T-cell (primary cell): Measurements from ENCODE around the gene RSPH10B2. TPM values are rescaled to one million over a fixed set of nuclear protein-coding genes. Genes with fewer than 3 reads are reported as not detected.
"Not testable (repeated sequence)": the region's sequence is repeated elsewhere in the genome, so short reads cannot be mapped to it uniquely, and the experiment has no call there.

Source experiments
- ATAC-seq, 4 experiments: fragments of 200-7000 bp in 3 of 4; fragments of 150-1000 bp in 1 of 4; cut with Tn5 transposase; replicated peaks in 1 of 4; 1 replicate in 3 of 4; 2 replicates in 1 of 4; pipeline ENCODE4 v1.10.0; 2021; ENCODE audit warnings: moderate library complexity in 3 of 4, mild to moderate bottlenecking in 2 of 4, moderate number of reproducible peaks in 1 of 4
- CTCF ChIA-PET, 2 donors: fragments of 300-600 bp; sonication (Branson Sonifier 250); formaldehyde crosslinking; loops; one replicate each; lab custom pipeline; 2022; ENCODE audit warnings: antibody characterized with exemption in 2 of 2; lab: Charles Lee
- POLR2A ChIA-PET, 2 donors: fragments of 300-600 bp; sonication (Branson Sonifier 250); formaldehyde crosslinking; loops; one replicate each; lab custom pipeline; 2022; ENCODE audit warnings: antibody characterized with exemption in 2 of 2; lab: Charles Lee
- DNase-seq, 35 experiments: peaks; one replicate each; pipeline versions ENCODE4 v3.0.0 to v3.0.0-alpha.2; 2013 to 2023
- H3K27ac ChIP-seq: one replicate; pipeline ENCODE4 v1.5.1; 2013; ENCODE audit warnings: low read length
- H3K27me3 ChIP-seq, 2 experiments: replicated peaks in 1 of 2; 1 replicate in 1 of 2; 2 replicates in 1 of 2; pipeline versions ENCODE4 v1.6.1 to v1.7.0; 2013; ENCODE audit warnings: low read length in 1 of 2, mixed read lengths in 1 of 2; ENCODE audit not compliant: control insufficient read depth in 2 of 2, insufficient read depth in 2 of 2; ENCODE audit errors: extremely low read depth in 1 of 2
- H3K36me3 ChIP-seq, 2 donors: 1 replicate in 1 of 2; 2 replicates in 1 of 2; pipeline versions ENCODE4 v1.6.1 to v1.7.0; 2013; ENCODE audit warnings: low read length in 1 of 2; ENCODE audit not compliant: control insufficient read depth in 2 of 2, insufficient read depth in 1 of 2; ENCODE audit errors: extremely low read depth in 1 of 2
- H3K4me1 ChIP-seq, 2 experiments: 1 replicate in 1 of 2; 2 replicates in 1 of 2; pipeline versions ENCODE4 v1.6.1 to v1.7.0; 2013; ENCODE audit warnings: low read length in 2 of 2, mixed read lengths in 1 of 2; ENCODE audit not compliant: insufficient read depth in 2 of 2, control insufficient read depth in 1 of 2; ENCODE audit errors: extremely low read depth in 1 of 2
- H3K4me3 ChIP-seq, 2 donors: 1 replicate in 1 of 2; 2 replicates in 1 of 2; pipeline versions ENCODE4 v1.5.1 to v1.7.0; 2013; ENCODE audit warnings: mild to moderate bottlenecking in 2 of 2, low read length in 1 of 2, moderate library complexity in 1 of 2; ENCODE audit not compliant: control insufficient read depth in 1 of 2; ENCODE audit errors: extremely low read depth in 1 of 2
- H3K9me3 ChIP-seq: 2 replicates; pipeline ENCODE4 v1.7.0; 2013
- H3K27ac Mint-ChIP-seq, 2 donors: one replicate each; pipeline ENCODE4 v1.8.0; 2020 to 2021; ENCODE audit warnings: mild to moderate bottlenecking in 2 of 2, mixed read lengths in 2 of 2
- H3K27me3 Mint-ChIP-seq, 2 donors: one replicate each; pipeline ENCODE4 v1.8.0; 2021 to 2022; ENCODE audit warnings: mixed read lengths in 2 of 2
- H3K36me3 Mint-ChIP-seq: one replicate; pipeline ENCODE4 v1.8.0; 2021; ENCODE audit warnings: mixed read lengths
- H3K4me1 Mint-ChIP-seq, 3 donors: one replicate each; pipeline ENCODE4 v1.8.0; 2020 to 2022; ENCODE audit warnings: mixed read lengths in 3 of 3, mild to moderate bottlenecking in 1 of 3
- H3K4me3 Mint-ChIP-seq, 3 donors: one replicate each; pipeline ENCODE4 v1.8.0; 2020 to 2022; ENCODE audit warnings: mild to moderate bottlenecking in 3 of 3, mixed read lengths in 3 of 3, moderate library complexity in 3 of 3
- H3K9me3 Mint-ChIP-seq, 3 donors: one replicate each; pipeline ENCODE4 v1.8.0; 2020 to 2022; ENCODE audit warnings: mixed read lengths in 3 of 3
- WGBS: methylation state at CpG from one replicate; pipeline ENCODE4 v1.1.5; 2013; ENCODE audit warnings: missing lambda C conversion rate; ENCODE audit not compliant: insufficient coverage; 5-methylcytosine and 5-hydroxymethylcytosine counted together
- total RNA-seq, 35 experiments: library from RNA in 6 of 35; stranded (reverse) in 6 of 35; fragments of 120-200 nt in 1 of 35; gene quantifications; one replicate each; pipeline versions ENCODE4 v1.2.1 to v1.2.4 and lab custom pipeline; 2013 to 2026

The RSPH10B2 gene
- total RNA-seq, 5 donors from 2014 or later (not counting 1 experiment from before 2014, with no cell fraction given): 0.09 to 1.0 (median 0.44) TPM; not detected in 2

DNA sequence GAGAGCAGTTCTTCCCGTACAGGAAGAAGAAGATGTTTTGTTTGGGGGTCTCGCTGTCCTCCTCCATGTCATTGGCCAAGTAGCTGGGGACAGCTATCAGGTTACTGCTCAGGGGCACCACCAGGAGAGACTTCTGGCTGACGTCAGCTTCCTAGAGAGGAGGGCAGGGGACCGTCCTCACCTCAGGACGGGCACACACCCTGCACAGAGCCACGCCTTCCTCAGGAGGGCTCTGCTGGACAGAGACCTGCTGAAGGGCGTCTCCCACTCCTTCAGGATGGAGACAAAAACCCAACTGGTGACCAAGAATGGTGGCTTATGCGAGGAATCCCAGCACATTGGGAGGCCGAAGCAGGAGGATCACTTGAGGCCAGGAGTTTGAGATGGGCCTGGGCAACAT, 38.0 kb upstream of the RSPH10B2 start:
- H3K4me1 Mint-ChIP-seq, H3K27ac Mint-ChIP-seq, H3K36me3 Mint-ChIP-seq, ATAC-seq, H3K27ac ChIP-seq, DNase-seq, H3K9me3 Mint-ChIP-seq, H3K9me3 ChIP-seq, H3K4me3 ChIP-seq, CTCF ChIA-PET, H3K4me1 ChIP-seq, H3K36me3 ChIP-seq, POLR2A ChIA-PET, H3K4me3 Mint-ChIP-seq: not testable (repeated sequence)
- peaks cover 22 to 26% of the 10 kb centered on the region in 2 donors for H3K27me3 Mint-ChIP-seq
- WGBS: 91% methylated on average over 2 of the region's 9 CpGs
- H3K27me3 ChIP-seq: peaks cover 0 to 36% of the 10 kb centered on the region in 2 experiments

DNA sequence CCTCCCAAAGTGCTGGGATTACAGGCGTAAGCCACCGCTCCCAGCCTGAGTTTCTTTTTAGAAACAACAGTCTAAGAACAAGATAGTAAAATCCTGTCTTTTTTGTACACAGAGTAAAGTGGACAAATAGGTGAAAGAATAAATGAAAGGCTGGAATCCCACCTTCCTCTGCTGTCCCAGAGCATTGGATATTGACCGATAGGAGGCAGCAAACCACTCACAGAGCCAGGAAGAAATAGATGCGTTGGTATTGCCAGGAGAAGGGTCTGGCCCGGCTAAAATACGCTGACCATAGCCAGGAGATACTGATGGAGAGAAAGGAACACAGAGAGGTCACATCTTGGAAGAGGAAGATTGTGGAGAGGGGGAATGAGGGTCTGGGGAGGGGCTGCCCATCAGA, 35.8 kb upstream of the RSPH10B2 start:
- POLR2A ChIA-PET: no interaction called here
- WGBS: 60% methylated on average over 4 of the region's 6 CpGs
- H3K27me3 Mint-ChIP-seq: peaks cover 22 to 38% of the 10 kb centered on the region in 2 donors

DNA sequence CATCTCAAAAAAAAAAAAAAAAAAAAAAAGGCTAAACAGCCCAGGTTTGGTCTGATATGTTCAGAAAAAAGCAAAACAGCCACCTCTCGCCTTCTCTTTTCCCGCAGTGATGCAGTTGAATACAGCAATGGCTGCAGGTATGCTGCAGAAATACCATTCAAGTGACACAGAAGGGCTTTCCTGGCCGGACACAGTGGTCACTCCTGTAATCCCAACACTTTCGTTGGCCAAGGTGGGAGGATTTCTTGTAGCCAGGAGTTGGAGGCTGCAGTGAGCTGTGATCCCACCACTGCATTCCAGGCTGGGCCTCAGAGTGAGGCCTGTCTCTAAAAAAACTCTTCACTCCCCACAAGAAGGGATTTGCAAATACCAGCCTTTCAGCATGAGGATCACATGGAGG, 29.6 kb upstream of the RSPH10B2 start:
- H3K4me1 Mint-ChIP-seq, ATAC-seq, H3K36me3 ChIP-seq, DNase-seq, H3K4me3 ChIP-seq, H3K9me3 Mint-ChIP-seq, H3K9me3 ChIP-seq, H3K4me1 ChIP-seq, CTCF ChIA-PET, POLR2A ChIA-PET, H3K4me3 Mint-ChIP-seq, H3K36me3 Mint-ChIP-seq, H3K27ac ChIP-seq, H3K27ac Mint-ChIP-seq: not testable (repeated sequence)
- H3K27me3 ChIP-seq: peaks cover 0 to 12% of the 10 kb centered on the region in 2 experiments
- WGBS: no CpG with 5 or more reads among the region's 4 CpGs
- peaks cover 6 to 18% of the 10 kb centered on the region in 2 donors for H3K27me3 Mint-ChIP-seq

More for the DNA sequence above, 35.8 kb upstream of the RSPH10B2 start:
- H3K4me1 ChIP-seq: no peaks in the 10 kb centered on the region
- CTCF ChIA-PET: no interaction called here
- H3K27ac ChIP-seq: no peak overlapping the region
- H3K9me3 Mint-ChIP-seq: no peaks in the 10 kb centered on the region
- H3K36me3 Mint-ChIP-seq: no peaks in the 10 kb centered on the region
- H3K27ac Mint-ChIP-seq: no peak overlapping the region
- H3K4me1 Mint-ChIP-seq: peaks cover 0 to 9% (median 0%) of the 10 kb centered on the region in 3 donors
- no peaks in the 10 kb centered on the region for H3K36me3 ChIP-seq
- H3K9me3 ChIP-seq: no peaks in the 10 kb centered on the region
- ATAC-seq: no peak
- no peak overlapping the region for H3K4me3 ChIP-seq
- no peak overlapping the region for H3K4me3 Mint-ChIP-seq
- peaks cover 0 to 35% of the 10 kb centered on the region in 2 experiments for H3K27me3 ChIP-seq
- no peak for DNase-seq

DNA sequence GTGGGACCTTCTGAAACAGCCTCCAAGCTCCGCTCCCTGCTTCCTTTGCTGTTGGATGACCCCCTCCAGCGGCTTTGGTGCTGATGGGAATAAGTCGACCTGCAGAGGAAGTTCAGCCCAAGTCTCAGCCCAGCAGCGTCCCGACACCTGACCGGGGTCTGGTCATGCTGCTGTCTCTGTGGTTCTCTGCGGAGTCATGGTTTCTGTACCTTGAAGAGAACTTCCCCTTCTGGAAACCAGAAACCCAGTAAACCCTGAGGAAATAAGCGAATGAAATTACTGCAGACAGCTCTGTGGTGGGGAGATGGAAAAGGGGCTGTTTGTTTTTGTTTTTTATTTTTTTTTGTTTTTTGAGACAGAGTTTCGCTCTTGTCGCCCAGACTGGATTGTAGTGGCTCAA, 28.9 kb upstream of the RSPH10B2 start:
- WGBS: 51% methylated on average over 8 of the region's 10 CpGs
- H3K4me3 ChIP-seq: no peak overlapping the region
- peak in 1 of 35 experiments; percentile 20 for DNase-seq
- H3K4me1 ChIP-seq: peaks cover 2 to 9% of the 10 kb centered on the region in 2 experiments
- POLR2A ChIA-PET: no interaction called here
- Mint-ChIP-seq H3K27me3 (peaks cover 6 to 18% of the 10 kb centered on the region in 2 donors), H3K4me1 (peaks cover 6 to 8% (median 7%) of the 10 kb centered on the region in 3 donors), H3K9me3 (no peaks in the 10 kb centered on the region), H3K4me3 (no peak overlapping the region), H3K36me3 (no peaks in the 10 kb centered on the region), H3K27ac (no peak overlapping the region)
- H3K9me3 ChIP-seq: no peaks in the 10 kb centered on the region
- no peak for ATAC-seq
- H3K36me3 ChIP-seq: no peaks in the 10 kb centered on the region
- CTCF ChIA-PET: interaction anchor here in 1 of 2 donors (0.7 kb wide), 1 partner anchor 9 kb away, joined by 3 read pairs; no protein-coding TSS in a partner anchor
- no peak overlapping the region for H3K27ac ChIP-seq
- H3K27me3 ChIP-seq: peaks cover 0 to 9% of the 10 kb centered on the region in 2 experiments

DNA sequence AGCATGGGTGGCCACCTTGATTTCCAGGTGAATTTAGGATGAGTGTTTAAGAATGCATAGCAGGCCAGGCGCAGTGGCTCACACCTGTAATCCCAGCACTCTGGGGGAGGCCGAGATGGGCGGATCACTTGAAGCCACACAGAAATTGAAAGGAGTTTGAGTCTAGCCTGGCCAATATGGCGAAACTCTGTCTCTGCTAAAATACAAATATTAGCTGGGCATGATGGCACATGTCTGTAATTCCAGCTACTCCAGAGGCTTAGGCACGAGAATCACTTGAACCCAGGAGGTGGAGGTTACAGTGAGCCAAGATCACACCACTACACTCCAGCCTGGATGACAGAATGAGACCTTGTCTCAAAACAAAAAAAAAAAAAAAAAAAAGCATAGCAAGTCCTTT, 27.6 kb upstream of the RSPH10B2 start:
- WGBS: 100% methylated on average over 1 of the region's 5 CpGs

DNA sequence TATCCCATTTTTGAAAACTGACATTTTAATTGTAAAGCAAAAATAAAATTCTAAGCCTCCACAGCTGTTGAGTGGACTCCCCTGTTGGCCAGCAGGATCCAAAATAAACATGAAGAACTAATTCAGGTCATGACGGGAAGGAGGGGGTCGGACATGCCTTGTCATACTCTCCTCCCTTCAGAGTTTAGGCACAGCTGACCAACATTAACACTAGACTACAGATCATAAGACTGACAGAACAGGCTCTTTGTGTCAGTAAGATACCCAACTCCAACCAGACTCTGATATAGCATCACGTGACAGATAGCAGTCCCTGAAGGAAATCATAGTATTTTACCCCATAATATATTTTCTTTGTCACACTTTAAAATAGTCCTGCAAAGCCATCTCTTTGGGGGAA, 26.2 kb upstream of the RSPH10B2 start:
- H3K36me3 Mint-ChIP-seq: peaks cover 4% of the 10 kb centered on the region
- H3K9me3 Mint-ChIP-seq: no peaks in the 10 kb centered on the region
- no peak overlapping the region for H3K4me3 ChIP-seq
- WGBS: 92% methylated on average over 2 of the region's 3 CpGs
- H3K4me1 ChIP-seq: peaks cover 7 to 23% of the 10 kb centered on the region in 2 experiments
- peaks cover 0 to 3% of the 10 kb centered on the region in 2 donors for H3K27me3 Mint-ChIP-seq
- H3K4me3 Mint-ChIP-seq: no peak overlapping the region
- H3K9me3 ChIP-seq: no peaks in the 10 kb centered on the region
- CTCF ChIA-PET: no interaction called here
- no peak overlapping the region for H3K27ac ChIP-seq
- no peak overlapping the region for H3K27ac Mint-ChIP-seq
- peaks cover 0 to 3% of the 10 kb centered on the region in 2 donors for H3K36me3 ChIP-seq
- ATAC-seq (no peak), DNase-seq (no peak)
- peaks cover 0 to 9% of the 10 kb centered on the region in 2 experiments for H3K27me3 ChIP-seq
- POLR2A ChIA-PET: no interaction called here
- peaks cover 26 to 29% (median 28%) of the 10 kb centered on the region in 3 donors for H3K4me1 Mint-ChIP-seq

More for the DNA sequence above, 27.6 kb upstream of the RSPH10B2 start:
- H3K9me3 ChIP-seq, DNase-seq, H3K4me3 Mint-ChIP-seq, H3K27ac Mint-ChIP-seq, H3K36me3 Mint-ChIP-seq, H3K4me3 ChIP-seq, CTCF ChIA-PET, H3K27me3 ChIP-seq, H3K27ac ChIP-seq, H3K9me3 Mint-ChIP-seq, ATAC-seq, H3K36me3 ChIP-seq, POLR2A ChIA-PET: not testable (repeated sequence)
- Mint-ChIP-seq H3K4me1 (peaks cover 18 to 20% (median 18%) of the 10 kb centered on the region in 3 donors), H3K27me3 (peaks cover 0 to 10% of the 10 kb centered on the region in 2 donors)
- H3K4me1 ChIP-seq: peaks cover 7 to 21% of the 10 kb centered on the region in 2 experiments
